ENCODE measurements around the gene SHC2.

DNA sequence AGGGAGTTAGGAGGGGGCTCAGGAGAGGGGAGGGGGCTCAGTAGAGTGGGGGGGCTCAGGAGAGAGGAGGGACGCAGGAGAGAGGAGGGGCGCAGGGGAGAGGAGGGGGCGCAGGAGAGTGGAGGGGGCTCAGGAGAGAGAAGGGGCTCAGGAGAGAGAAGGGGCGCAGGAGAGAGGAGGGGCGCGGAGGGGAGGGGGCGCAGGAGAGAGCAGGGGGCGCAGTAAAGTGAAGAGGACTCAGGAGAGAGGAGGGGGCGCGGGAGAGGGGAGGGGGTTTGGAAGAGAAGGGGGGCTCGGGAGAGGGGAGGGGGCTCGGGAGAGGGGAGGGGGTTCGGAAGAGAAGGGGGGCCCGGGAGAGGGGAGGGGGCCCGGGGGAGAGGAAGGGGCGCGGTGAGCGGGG, 36.2 kb upstream of the SHC2 start:
- TF ChIP-seq, protein P1, sequence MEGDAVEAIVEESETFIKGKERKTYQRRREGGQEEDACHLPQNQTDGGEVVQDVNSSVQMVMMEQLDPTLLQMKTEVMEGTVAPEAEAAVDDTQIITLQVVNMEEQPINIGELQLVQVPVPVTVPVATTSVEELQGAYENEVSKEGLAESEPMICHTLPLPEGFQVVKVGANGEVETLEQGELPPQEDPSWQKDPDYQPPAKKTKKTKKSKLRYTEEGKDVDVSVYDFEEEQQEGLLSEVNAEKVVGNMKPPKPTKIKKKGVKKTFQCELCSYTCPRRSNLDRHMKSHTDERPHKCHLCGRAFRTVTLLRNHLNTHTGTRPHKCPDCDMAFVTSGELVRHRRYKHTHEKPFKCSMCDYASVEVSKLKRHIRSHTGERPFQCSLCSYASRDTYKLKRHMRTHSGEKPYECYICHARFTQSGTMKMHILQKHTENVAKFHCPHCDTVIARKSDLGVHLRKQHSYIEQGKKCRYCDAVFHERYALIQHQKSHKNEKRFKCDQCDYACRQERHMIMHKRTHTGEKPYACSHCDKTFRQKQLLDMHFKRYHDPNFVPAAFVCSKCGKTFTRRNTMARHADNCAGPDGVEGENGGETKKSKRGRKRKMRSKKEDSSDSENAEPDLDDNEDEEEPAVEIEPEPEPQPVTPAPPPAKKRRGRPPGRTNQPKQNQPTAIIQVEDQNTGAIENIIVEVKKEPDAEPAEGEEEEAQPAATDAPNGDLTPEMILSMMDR (optimal IDR thresholded peaks at IDR 0.05 in 1 of 3, IDR thresholded peaks at IDR 0.05 in 1 of 3, conservative IDR thresholded peaks at IDR 0.05 in 1 of 3; ENCODE audit: extremely low read depth in 1 of 3, insufficient read depth in 2 of 3, low read length in 3 of 3), result no peak
- no peak for TF ChIP-seq EZH2 (IDR thresholded peaks at IDR 0.05; ENCODE audit: low read length)
